Panc1 (cell line): ENCODE measurements around the gene CDC37L1. TPM values are rescaled to one million over a fixed set of nuclear protein-coding genes. Genes with fewer than 3 reads are reported as not detected.

ENCODE experiments used
- ATAC-seq: fragments of 200-7000 bp; cut with Tn5 transposase; 2 replicates; pipeline ENCODE4 v1.9.1; 2020; ENCODE audit warnings: mild to moderate bottlenecking, moderate library complexity
- BruUV-seq: library from RNA; stranded (reverse); fragments of 400-500 nt; replicated peaks from 2 replicates; lab custom pipeline; 2021; lab: Mats Ljungman, UMichigan
- CTCF ChIA-PET: fragments of 300-600 bp; sonication (Branson Sonifier 250); formaldehyde crosslinking; loops from one replicate; lab custom pipeline; 2022; ENCODE audit warnings: antibody characterized with exemption; lab: Charles Lee
- POLR2A ChIA-PET: fragments of 300-600 bp; sonication (Branson Sonifier 250); formaldehyde crosslinking; loops from one replicate; lab custom pipeline; 2022; ENCODE audit warnings: antibody characterized with exemption; lab: Charles Lee
- DNase-seq: peaks from one replicate; pipeline ENCODE4 v3.0.0-alpha.2; 2010; ENCODE audit warnings: low read depth, low spot score
- H3K27ac ChIP-seq: 2 replicates; pipeline ENCODE4 v1.5.1; 2011; ENCODE audit warnings: mild to moderate bottlenecking, low read length, inconsistent platforms
- H3K27me3 ChIP-seq: fragments of 200-500 bp; sonication (Bioruptor generic); 2 replicates; pipeline ENCODE4 v1.6.0; 2014; ENCODE audit warnings: low read length, inconsistent platforms; ENCODE audit not compliant: control insufficient read depth, insufficient read depth
- H3K36me3 ChIP-seq: fragments of 200-500 bp; sonication (Bioruptor generic); 2 replicates; pipeline ENCODE4 v1.5.1; 2014; ENCODE audit warnings: inconsistent platforms, mild to moderate bottlenecking, low read length, moderate library complexity; ENCODE audit not compliant: control insufficient read depth, insufficient read depth
- H3K4me1 ChIP-seq: 2 replicates; pipeline ENCODE4 v1.5.1; 2011; ENCODE audit warnings: inconsistent platforms, mild to moderate bottlenecking, low read length, moderate library complexity; ENCODE audit not compliant: control insufficient read depth, insufficient read depth
- H3K4me3 ChIP-seq, 2 experiments: 2 replicates each; pipeline ENCODE4 v1.5.1; 2011 to 2012; ENCODE audit warnings: low read depth in 2 of 2, low read length in 2 of 2, mild to moderate bottlenecking in 2 of 2, inconsistent platforms in 1 of 2, moderate library complexity in 1 of 2
- H3K9me3 ChIP-seq: fragments of 200-500 bp; sonication (Bioruptor generic); 2 replicates; pipeline ENCODE4 v1.5.1; 2014; ENCODE audit warnings: low read depth, mild to moderate bottlenecking, inconsistent platforms, low read length, moderate library complexity; ENCODE audit not compliant: control insufficient read depth, insufficient read depth
- POLR2AphosphoS5 ChIP-seq: IDR thresholded peaks from 2 replicates; pipeline ENCODE4 v1.6.1; 2012; ENCODE audit warnings: mild to moderate bottlenecking, low read depth, low read length, moderate library complexity
- SIN3A ChIP-seq: IDR thresholded peaks from 2 replicates; pipeline ENCODE4 v1.6.1; 2012; ENCODE audit warnings: low read depth, mild to moderate bottlenecking, low read length, moderate library complexity, borderline replicate concordance; ENCODE audit not compliant: insufficient read depth
- TCF7L2 ChIP-seq: IDR thresholded peaks from 2 replicates; pipeline ENCODE4 v1.6.1; 2011; ENCODE audit warnings: mild to moderate bottlenecking, low read depth, low read length, inconsistent platforms
- in situ Hi-C: cut with HindIII; loops from 2 replicates; pipeline ENCODE4 v1.10.0; 2016; ENCODE audit warnings: low sequenced_read_pairs, low pct_unique_long_range_greater_than_20kb
- intact Hi-C: fragments of 100-400 bp; cut with micrococcal nuclease; formaldehyde crosslinking; loops from one replicate; pipeline ENCODE4 v1.10.0; 2022; ENCODE audit not compliant: unreplicated experiment
- total RNA-seq: library from RNA; stranded (reverse); gene quantifications from one replicate; pipeline ENCODE4 v1.2.1, GENCODE V29; 2021; ENCODE audit not compliant: unreplicated experiment
- TF ChIP-seq, protein P1 (sequence below): fragments of 450-650 bp; IDR thresholded peaks from 2 replicates; pipeline ENCODE4 v1.5.1; 2017; ENCODE audit warnings: mild to moderate bottlenecking
- TF ChIP-seq, protein P2 (sequence below), 2 experiments: IDR thresholded peaks; 2 replicates each; pipeline ENCODE4 v1.6.1; 2011 to 2012; ENCODE audit warnings: low read depth in 2 of 2, control low read depth in 1 of 2, low read length in 1 of 2, mild to moderate bottlenecking in 1 of 2, moderate library complexity in 1 of 2; ENCODE audit not compliant: insufficient read depth in 1 of 2

The CDC37L1 gene
- total RNA-seq, 1 experiment from 2014 or later, result 3.0 TPM

GRCh38 chr9:4700932-4701331 lies 21.6 kb downstream of the CDC37L1 start:
- no peak for DNase-seq
- ChIA-PET POLR2A (no interaction called here), CTCF (no interaction called here)
- Histone ChIP-seq H3K27ac (no peak overlapping the region), H3K4me3 (no peak overlapping the region), H3K9me3 (no peaks in the 10 kb centered on the region), H3K36me3 (no peaks in the 10 kb centered on the region; the same call in 1 of the 2 replicates), H3K27me3 (no peaks in the 10 kb centered on the region), H3K4me1 (no peaks in the 10 kb centered on the region)
- in situ Hi-C loops (no loop called here), intact Hi-C loops (no loop called here)
- no TSS peak for BruUV-seq
- TF ChIP-seq TCF7L2 (no peak), SIN3A (no peak)
- TF ChIP-seq, protein P1, sequence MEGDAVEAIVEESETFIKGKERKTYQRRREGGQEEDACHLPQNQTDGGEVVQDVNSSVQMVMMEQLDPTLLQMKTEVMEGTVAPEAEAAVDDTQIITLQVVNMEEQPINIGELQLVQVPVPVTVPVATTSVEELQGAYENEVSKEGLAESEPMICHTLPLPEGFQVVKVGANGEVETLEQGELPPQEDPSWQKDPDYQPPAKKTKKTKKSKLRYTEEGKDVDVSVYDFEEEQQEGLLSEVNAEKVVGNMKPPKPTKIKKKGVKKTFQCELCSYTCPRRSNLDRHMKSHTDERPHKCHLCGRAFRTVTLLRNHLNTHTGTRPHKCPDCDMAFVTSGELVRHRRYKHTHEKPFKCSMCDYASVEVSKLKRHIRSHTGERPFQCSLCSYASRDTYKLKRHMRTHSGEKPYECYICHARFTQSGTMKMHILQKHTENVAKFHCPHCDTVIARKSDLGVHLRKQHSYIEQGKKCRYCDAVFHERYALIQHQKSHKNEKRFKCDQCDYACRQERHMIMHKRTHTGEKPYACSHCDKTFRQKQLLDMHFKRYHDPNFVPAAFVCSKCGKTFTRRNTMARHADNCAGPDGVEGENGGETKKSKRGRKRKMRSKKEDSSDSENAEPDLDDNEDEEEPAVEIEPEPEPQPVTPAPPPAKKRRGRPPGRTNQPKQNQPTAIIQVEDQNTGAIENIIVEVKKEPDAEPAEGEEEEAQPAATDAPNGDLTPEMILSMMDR, result no peak
- TF ChIP-seq, protein P2, sequence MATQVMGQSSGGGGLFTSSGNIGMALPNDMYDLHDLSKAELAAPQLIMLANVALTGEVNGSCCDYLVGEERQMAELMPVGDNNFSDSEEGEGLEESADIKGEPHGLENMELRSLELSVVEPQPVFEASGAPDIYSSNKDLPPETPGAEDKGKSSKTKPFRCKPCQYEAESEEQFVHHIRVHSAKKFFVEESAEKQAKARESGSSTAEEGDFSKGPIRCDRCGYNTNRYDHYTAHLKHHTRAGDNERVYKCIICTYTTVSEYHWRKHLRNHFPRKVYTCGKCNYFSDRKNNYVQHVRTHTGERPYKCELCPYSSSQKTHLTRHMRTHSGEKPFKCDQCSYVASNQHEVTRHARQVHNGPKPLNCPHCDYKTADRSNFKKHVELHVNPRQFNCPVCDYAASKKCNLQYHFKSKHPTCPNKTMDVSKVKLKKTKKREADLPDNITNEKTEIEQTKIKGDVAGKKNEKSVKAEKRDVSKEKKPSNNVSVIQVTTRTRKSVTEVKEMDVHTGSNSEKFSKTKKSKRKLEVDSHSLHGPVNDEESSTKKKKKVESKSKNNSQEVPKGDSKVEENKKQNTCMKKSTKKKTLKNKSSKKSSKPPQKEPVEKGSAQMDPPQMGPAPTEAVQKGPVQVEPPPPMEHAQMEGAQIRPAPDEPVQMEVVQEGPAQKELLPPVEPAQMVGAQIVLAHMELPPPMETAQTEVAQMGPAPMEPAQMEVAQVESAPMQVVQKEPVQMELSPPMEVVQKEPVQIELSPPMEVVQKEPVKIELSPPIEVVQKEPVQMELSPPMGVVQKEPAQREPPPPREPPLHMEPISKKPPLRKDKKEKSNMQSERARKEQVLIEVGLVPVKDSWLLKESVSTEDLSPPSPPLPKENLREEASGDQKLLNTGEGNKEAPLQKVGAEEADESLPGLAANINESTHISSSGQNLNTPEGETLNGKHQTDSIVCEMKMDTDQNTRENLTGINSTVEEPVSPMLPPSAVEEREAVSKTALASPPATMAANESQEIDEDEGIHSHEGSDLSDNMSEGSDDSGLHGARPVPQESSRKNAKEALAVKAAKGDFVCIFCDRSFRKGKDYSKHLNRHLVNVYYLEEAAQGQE (IDR thresholded peaks at IDR 0.05; ENCODE audit: insufficient read depth in 1 of 2, low read depth in 2 of 2, low read length in 1 of 2), result no peak
- no peak for ATAC-seq

GRCh38 chr9:4701526-4701925 lies 22.2 kb downstream of the CDC37L1 start:
- Histone ChIP-seq H3K27me3 (no peaks in the 10 kb centered on the region), H3K36me3 (no peaks in the 10 kb centered on the region; the same call in 1 of the 2 replicates), H3K27ac (no peak overlapping the region), H3K9me3 (no peaks in the 10 kb centered on the region), H3K4me3 (no peak overlapping the region), H3K4me1 (no peaks in the 10 kb centered on the region)
- no TSS peak for BruUV-seq
- ChIA-PET CTCF (no interaction called here), POLR2A (no interaction called here)
- no peak for ATAC-seq
- in situ Hi-C loops, result no loop called here
- intact Hi-C loops, result no loop called here
- no peak for DNase-seq
- TF ChIP-seq, protein P2 (IDR thresholded peaks at IDR 0.05; ENCODE audit: insufficient read depth in 1 of 2, low read depth in 2 of 2, low read length in 1 of 2), result no peak
- TF ChIP-seq TCF7L2, result no peak
- no peak for TF ChIP-seq POLR2AphosphoS5
- no peak for TF ChIP-seq SIN3A
- TF ChIP-seq, protein P1, result no peak
